WTC11 (cell line): ENCODE results near the gene KCNQ2. TPM values are rescaled to one million over a fixed set of nuclear protein-coding genes. Genes with fewer than 3 reads are reported as not detected.

Experiments
- ATAC-seq: fragments of 200-7000 bp; cut with Tn5 transposase; 2 replicates; pipeline ENCODE4 v1.10.0; 2021; ENCODE audit warnings: mild to moderate bottlenecking, moderate library complexity
- CTCF ChIA-PET: fragments of 300-600 bp; sonication (Branson Sonifier 250); formaldehyde crosslinking; loops from one replicate; lab custom pipeline; 2021; ENCODE audit warnings: antibody characterized with exemption; lab: Charles Lee
- POLR2A ChIA-PET: fragments of 350-600 bp; sonication (Branson Sonifier 250); formaldehyde crosslinking; loops from one replicate; lab custom pipeline; 2021; ENCODE audit warnings: antibody characterized with exemption; lab: Charles Lee
- DNase-seq: peaks from one replicate; pipeline ENCODE4 v3.0.0; 2021; ENCODE audit warnings: low spot score
- H3K27ac Mint-ChIP-seq: 2 replicates; pipeline ENCODE4 v1.8.0; 2021; ENCODE audit warnings: mixed read lengths
- H3K27me3 Mint-ChIP-seq: 2 replicates; pipeline ENCODE4 v1.8.0; 2021; ENCODE audit warnings: low read depth, mild to moderate bottlenecking, moderate library complexity, mixed read lengths
- H3K36me3 Mint-ChIP-seq: 2 replicates; pipeline ENCODE4 v1.8.0; 2021; ENCODE audit warnings: mixed read lengths
- H3K4me1 Mint-ChIP-seq: 2 replicates; pipeline ENCODE4 v1.8.0; 2022; ENCODE audit warnings: mixed read lengths
- H3K4me3 Mint-ChIP-seq: 2 replicates; pipeline ENCODE4 v1.8.0; 2021; ENCODE audit warnings: mild to moderate bottlenecking, moderate library complexity, mixed read lengths
- H3K9me3 Mint-ChIP-seq: 2 replicates; pipeline ENCODE4 v1.8.0; 2021; ENCODE audit warnings: mixed read lengths
- ELF4 ChIP-seq: sonication (generic); formaldehyde crosslinking; IDR thresholded peaks from 2 replicates; pipeline ENCODE4 v1.8.1; 2022; ENCODE audit warnings: low read depth, mild to moderate bottlenecking, moderate library complexity, missing genetic modification reagents
- GTF2I ChIP-seq: fragments of 250-450 bp; sonication (Bioruptor Pico); conservative IDR thresholded peaks from 2 replicates; pipeline ENCODE4 v1.4.0; 2021; ENCODE audit warnings: mild to moderate bottlenecking
- HMGXB4 ChIP-seq: sonication (generic); formaldehyde crosslinking; IDR thresholded peaks from 2 replicates; pipeline ENCODE4 v1.8.1; 2023; ENCODE audit warnings: mild to moderate bottlenecking, moderate library complexity, missing genetic modification reagents
- MXD4 ChIP-seq: fragments of 250-450 bp; sonication (Bioruptor Pico); IDR thresholded peaks from 2 replicates; pipeline ENCODE4 v1.8.0; 2021; ENCODE audit warnings: mild to moderate bottlenecking, moderate library complexity, borderline replicate concordance
- NR1H2 ChIP-seq: sonication (generic); formaldehyde crosslinking; IDR thresholded peaks from 2 replicates; pipeline ENCODE4 v1.9.0; 2021; ENCODE audit warnings: mild to moderate bottlenecking, moderate library complexity, missing genetic modification reagents
- PREB ChIP-seq: sonication (generic); formaldehyde crosslinking; IDR thresholded peaks from 2 replicates; pipeline ENCODE4 v1.8.1; 2022; ENCODE audit warnings: mild to moderate bottlenecking, missing genetic modification reagents, moderate library complexity, borderline replicate concordance
- SMAD4 ChIP-seq: sonication (generic); formaldehyde crosslinking; IDR thresholded peaks from 2 replicates; pipeline ENCODE4 v1.8.0; 2022; ENCODE audit warnings: mild to moderate bottlenecking, missing genetic modification reagents
- SOX15 ChIP-seq: fragments of 250-450 bp; sonication (Bioruptor Pico); IDR thresholded peaks from 2 replicates; pipeline ENCODE4 v1.9.0; 2021; ENCODE audit warnings: mild to moderate bottlenecking
- ZBTB21 ChIP-seq: sonication (generic); formaldehyde crosslinking; IDR thresholded peaks from 2 replicates; pipeline ENCODE4 v1.8.1; 2023; ENCODE audit warnings: mild to moderate bottlenecking, missing genetic modification reagents, borderline replicate concordance
- ZNF121 ChIP-seq: sonication (generic); formaldehyde crosslinking; IDR thresholded peaks from 2 replicates; pipeline ENCODE4 v1.8.0; 2023; ENCODE audit warnings: missing genetic modification reagents
- ZNF396 ChIP-seq: fragments of 250-450 bp; sonication (Bioruptor Pico); IDR thresholded peaks from 2 replicates; pipeline ENCODE4 v1.8.0; 2021; ENCODE audit warnings: mild to moderate bottlenecking, moderate library complexity, borderline replicate concordance
- ZNF416 ChIP-seq: fragments of 250-450 bp; sonication (Bioruptor Pico); IDR thresholded peaks from 2 replicates; pipeline ENCODE4 v1.9.0; 2021; ENCODE audit warnings: mild to moderate bottlenecking, inconsistent platforms
- total RNA-seq: library from RNA; stranded (reverse); gene quantifications from 3 replicates; pipeline ENCODE4 v1.2.3, GENCODE V29; 2021
- TF ChIP-seq, protein P1 (sequence below): sonication (generic); formaldehyde crosslinking; IDR thresholded peaks from 2 replicates; pipeline ENCODE4 v1.8.0; 2022; ENCODE audit warnings: mild to moderate bottlenecking, missing genetic modification reagents
- TF ChIP-seq, protein P2 (sequence below): sonication (generic); formaldehyde crosslinking; IDR thresholded peaks from 2 replicates; pipeline ENCODE4 v1.8.1; 2023; ENCODE audit warnings: mild to moderate bottlenecking, missing genetic modification reagents, moderate library complexity
- TF ChIP-seq, protein P3 (sequence below): sonication (generic); formaldehyde crosslinking; IDR thresholded peaks from 2 replicates; pipeline ENCODE4 v1.8.0; 2022; ENCODE audit warnings: mild to moderate bottlenecking, missing genetic modification reagents

The KCNQ2 gene
- total RNA-seq, 1 experiment from 2014 or later = 99.8 TPM

DNA sequence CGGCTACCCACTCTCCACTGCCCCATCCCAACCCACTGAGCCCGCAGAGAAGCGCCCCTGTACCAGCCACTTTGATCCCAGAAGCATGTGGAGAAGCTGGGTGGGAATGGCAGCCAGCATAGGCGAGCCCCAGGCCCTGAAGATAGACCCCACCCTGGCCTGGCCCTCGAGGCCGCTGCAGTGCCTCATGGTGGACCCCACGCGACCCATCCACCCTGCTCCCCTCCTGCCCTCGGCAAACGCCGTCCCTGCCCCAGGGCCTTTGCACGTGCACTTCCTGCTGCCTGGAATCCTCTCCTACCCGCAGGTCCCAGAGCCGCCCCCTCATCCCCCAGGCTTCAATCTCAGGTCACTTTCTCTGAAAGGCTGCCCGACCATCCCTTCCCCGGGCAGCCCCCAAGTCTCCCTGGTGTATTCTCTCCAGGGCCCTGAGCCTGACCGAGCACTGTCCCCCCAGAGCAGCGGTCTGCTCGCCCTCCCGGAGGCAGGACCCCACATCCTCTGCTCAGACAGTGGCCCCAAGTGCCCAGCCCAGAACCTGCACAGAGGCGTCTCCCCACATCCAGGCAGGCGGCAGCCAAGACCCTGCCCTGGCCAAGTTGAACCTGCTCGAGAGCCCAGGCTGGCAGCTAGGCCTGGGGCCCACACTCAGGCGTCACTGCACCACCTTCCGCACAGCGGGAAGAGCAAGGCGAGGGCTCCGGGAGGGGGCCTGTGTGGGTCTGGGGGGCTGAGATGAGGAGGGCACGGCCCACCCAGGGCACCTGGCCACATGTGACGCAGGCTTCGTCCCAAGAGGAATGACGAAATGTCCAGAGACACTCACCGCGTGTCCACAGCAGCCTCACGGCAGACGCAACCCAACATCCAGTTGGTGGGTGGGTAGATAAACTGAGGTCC is 14.0 kb downstream of the KCNQ2 start:
- no peaks in the 10 kb centered on the region for H3K36me3 Mint-ChIP-seq
- peak overlapping the region; percentile 67 for H3K27ac Mint-ChIP-seq
- POLR2A ChIA-PET = no interaction called here
- ATAC-seq (no peak), DNase-seq (no peak)
- no peak overlapping the region for H3K4me3 Mint-ChIP-seq
- CTCF ChIA-PET = interaction anchor here (1.9 to 2.1 kb wide), 2 partner anchors 12 to 16 kb away, joined by 5 to 7 read pairs; no protein-coding TSS in a partner anchor
- no peaks in the 10 kb centered on the region for H3K27me3 Mint-ChIP-seq
- peaks cover 29% of the 10 kb centered on the region for H3K4me1 Mint-ChIP-seq
- no peaks in the 10 kb centered on the region for H3K9me3 Mint-ChIP-seq
- TF ChIP-seq ELF4 (CRISPR knock-in tag) (no peak), GTF2I (peak; percentile 67; the same call in 1 of the 2 replicates), PREB (no peak)
- TF ChIP-seq, all 79 proteins: peak for 1

GRCh38 chr20:63457737-63458136 is 14.7 kb downstream of the KCNQ2 start:
- no peaks in the 10 kb centered on the region for H3K27me3 Mint-ChIP-seq
- no peak overlapping the region for H3K4me3 Mint-ChIP-seq
- H3K9me3 Mint-ChIP-seq = no peaks in the 10 kb centered on the region
- peaks cover 32% of the 10 kb centered on the region for H3K4me1 Mint-ChIP-seq
- TF ChIP-seq, protein P1, sequence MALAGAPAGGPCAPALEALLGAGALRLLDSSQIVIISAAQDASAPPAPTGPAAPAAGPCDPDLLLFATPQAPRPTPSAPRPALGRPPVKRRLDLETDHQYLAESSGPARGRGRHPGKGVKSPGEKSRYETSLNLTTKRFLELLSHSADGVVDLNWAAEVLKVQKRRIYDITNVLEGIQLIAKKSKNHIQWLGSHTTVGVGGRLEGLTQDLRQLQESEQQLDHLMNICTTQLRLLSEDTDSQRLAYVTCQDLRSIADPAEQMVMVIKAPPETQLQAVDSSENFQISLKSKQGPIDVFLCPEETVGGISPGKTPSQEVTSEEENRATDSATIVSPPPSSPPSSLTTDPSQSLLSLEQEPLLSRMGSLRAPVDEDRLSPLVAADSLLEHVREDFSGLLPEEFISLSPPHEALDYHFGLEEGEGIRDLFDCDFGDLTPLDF (CRISPR knock-in tag) = no peak
- TF ChIP-seq ZBTB21 (CRISPR knock-in tag) = no peak
- TF ChIP-seq, protein P2, sequence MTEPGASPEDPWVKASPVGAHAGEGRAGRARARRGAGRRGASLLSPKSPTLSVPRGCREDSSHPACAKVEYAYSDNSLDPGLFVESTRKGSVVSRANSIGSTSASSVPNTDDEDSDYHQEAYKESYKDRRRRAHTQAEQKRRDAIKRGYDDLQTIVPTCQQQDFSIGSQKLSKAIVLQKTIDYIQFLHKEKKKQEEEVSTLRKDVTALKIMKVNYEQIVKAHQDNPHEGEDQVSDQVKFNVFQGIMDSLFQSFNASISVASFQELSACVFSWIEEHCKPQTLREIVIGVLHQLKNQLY (CRISPR knock-in tag) = no peak
- no peak for TF ChIP-seq HMGXB4 (CRISPR knock-in tag)
- no peak for TF ChIP-seq MXD4 (CRISPR knock-in tag)
- TF ChIP-seq, protein P3, sequence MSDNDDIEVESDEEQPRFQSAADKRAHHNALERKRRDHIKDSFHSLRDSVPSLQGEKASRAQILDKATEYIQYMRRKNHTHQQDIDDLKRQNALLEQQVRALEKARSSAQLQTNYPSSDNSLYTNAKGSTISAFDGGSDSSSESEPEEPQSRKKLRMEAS = no peak
- TF ChIP-seq NR1H2 (CRISPR knock-in tag) = no peak
- TF ChIP-seq SOX15 (CRISPR knock-in tag) = no peak
- TF ChIP-seq SMAD4 (CRISPR knock-in tag) = no peak
- TF ChIP-seq ZNF121 (CRISPR knock-in tag) = no peak
- TF ChIP-seq ZNF416 (CRISPR knock-in tag) = no peak
- no peak for TF ChIP-seq ZNF396 (CRISPR knock-in tag)
- TF ChIP-seq, all 79 proteins: peak for 0
- DNase-seq = no peak
- H3K36me3 Mint-ChIP-seq = no peaks in the 10 kb centered on the region
- POLR2A ChIA-PET = no interaction called here
- no peak overlapping the region; the same call in 1 of the 2 replicates for H3K27ac Mint-ChIP-seq
- ATAC-seq = no peak
- CTCF ChIA-PET = interaction anchor here (1.4 to 2.1 kb wide), 2 partner anchors 13 to 16 kb away, joined by 4 to 7 read pairs; no protein-coding TSS in a partner anchor
